HG02973 (cell line): ENCODE measurements around the gene OPN3.

ENCODE experiments used
- ATAC-seq: cut with Tn5 transposase; IDR thresholded peaks from one replicate; pipeline ENCODE4 v1.9.1; 2021; ENCODE audit warnings: moderate library complexity; ENCODE audit not compliant: unreplicated experiment

OPN3 gene

GRCh38 chr1:241624935-241625334, 15.2 kb downstream of the OPN3 start:
- ATAC-seq, result no peak

GRCh38 chr1:241622669-241623068, 17.5 kb downstream of the OPN3 start:
- no peak for ATAC-seq

DNA sequence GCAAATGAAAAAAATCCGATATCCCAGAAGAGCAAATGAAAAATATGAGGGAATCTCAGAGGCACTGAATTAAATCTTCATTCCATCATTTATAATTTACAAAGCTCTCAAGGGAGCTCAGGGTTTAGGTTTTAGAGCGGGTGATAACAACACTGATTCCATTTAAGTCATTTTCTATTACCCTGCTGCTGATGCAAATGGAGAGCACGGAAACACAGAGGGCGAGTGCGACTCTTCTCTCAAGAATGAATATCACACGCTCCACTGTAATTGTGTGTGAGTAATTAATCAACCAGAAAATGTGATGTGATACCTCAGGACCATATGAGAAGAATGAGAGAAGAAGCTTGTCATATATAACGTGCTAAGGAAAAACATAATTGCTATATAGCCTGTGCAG, 22.7 kb downstream of the OPN3 start:
- ATAC-seq, result no peak

GRCh38 chr1:241615043-241615974, 24.9 kb downstream of the OPN3 start:
- ATAC-seq, result no peak

- no peak for ATAC-seq
Measured at GRCh38 chr1:241614572-241614971, 25.6 kb downstream of the OPN3 start.

- no peak for ATAC-seq
Measured at GRCh38 chr1:241614144-241614543, 26.0 kb downstream of the OPN3 start.

DNA sequence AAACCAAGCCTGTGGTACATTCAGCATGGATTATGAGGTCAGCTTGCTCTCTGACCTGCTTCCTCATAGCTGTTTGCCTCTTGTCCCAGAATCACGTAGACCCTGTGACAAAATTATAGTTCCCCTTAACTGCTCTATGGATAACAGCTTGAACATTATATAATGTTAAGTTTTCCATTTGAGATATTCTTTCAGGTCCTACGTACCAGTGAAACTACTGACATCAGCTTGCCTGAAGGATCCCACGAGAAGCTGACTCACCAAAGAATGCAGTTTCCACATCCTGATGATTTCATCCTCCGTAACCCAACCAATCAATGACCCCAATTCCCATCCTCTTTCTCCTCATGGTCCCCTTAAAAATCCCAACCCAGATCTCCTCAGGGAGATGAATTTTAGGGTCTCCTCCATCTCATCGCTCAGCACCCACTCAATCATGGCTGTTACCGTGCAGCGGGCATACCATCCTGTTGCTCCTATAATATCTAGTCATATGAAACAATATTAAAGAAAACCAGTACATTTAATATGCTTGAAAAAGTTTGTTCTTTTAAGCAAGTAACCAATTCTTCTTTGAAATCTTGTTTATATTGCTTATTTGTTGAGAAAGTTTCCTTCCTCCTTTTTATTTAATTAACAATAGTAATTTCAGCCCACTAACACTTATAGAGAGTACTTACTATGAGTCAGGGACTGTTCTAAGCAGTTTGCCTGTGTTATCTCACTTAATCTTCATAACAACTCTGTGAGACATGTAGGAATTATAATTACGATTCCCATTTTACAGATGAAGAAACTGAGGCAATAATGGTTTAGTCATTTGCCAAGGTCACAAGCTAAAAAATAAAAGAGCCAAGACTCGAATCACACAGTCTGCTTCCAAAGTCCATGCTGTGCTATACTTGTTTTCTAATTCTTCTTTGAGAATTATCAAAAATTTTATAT, 27.4 kb downstream of the OPN3 start:
- ATAC-seq, result no peak

DNA sequence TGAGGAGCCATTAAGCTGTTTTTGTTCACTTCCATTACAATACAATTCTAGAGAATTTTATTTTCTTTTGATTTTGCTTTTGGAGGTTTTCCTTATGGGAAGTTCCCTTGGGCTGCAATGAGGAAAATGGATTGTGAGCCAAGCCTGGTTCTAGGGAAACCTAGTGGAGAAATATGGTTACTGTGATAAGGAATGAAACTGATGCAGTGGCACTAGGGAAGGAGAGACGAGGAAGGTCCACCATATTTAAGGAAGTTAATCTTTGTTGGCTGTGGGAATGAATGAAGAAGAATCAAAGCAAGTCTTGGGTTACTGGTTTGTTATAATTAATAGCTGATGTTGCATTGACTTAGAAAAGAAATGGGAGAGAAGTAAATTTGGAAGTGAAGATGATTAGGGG, 28.4 kb downstream of the OPN3 start:
- no peak for ATAC-seq

DNA sequence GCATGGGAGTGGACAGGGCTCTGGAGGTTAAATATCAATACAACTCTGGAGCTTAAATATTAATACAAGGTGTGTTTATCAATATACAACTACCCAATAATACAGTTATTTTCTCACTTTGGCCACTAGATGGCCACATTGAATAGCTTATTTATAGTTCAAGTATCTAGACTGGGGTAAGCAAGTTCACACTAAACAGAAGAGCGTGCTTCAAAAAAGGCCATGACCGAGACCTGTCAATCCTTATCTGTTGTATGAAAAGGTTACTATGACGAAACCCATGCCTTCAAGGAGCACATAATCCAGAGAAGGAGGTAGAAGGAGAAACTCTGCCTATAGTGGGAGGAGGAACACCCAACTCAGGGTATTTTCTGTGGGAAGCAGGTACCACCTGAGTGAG, 29.1 kb downstream of the OPN3 start:
- peak; percentile 89 for ATAC-seq

DNA sequence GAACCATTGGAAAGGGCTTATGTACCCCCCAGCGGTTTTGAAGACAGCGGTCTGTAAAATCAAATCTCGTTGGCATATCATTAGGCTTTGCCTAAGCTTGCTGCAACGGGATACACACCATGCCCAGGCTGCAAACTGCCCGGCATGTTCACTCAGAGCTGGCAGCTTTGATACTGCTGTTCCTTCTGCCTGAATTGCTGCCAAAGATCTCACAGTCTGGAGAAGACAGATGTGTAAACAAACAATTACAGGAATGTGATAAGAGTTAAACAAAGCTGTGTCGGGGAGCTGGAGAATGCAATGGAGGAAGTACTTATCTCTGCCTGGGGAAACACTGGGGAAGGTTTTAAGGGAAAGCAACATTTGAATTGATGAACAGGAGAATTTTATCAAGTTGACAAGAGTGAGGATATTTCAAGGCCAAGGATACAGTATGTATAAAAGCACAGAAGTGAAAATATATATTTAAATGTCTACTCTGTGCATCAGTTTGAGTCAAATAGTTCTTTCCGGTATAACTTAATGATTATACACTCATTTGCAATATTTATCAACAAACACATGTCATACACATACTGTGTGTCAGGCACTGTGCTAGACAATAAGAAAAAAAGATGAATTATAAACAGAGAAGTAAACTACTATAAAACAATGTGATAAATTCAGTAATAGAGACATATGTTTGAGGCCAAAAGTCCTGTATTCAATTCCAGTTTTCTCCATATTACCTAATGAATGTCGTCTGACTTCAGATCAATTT, 29.9 kb downstream of the OPN3 start:
- no peak for ATAC-seq

DNA sequence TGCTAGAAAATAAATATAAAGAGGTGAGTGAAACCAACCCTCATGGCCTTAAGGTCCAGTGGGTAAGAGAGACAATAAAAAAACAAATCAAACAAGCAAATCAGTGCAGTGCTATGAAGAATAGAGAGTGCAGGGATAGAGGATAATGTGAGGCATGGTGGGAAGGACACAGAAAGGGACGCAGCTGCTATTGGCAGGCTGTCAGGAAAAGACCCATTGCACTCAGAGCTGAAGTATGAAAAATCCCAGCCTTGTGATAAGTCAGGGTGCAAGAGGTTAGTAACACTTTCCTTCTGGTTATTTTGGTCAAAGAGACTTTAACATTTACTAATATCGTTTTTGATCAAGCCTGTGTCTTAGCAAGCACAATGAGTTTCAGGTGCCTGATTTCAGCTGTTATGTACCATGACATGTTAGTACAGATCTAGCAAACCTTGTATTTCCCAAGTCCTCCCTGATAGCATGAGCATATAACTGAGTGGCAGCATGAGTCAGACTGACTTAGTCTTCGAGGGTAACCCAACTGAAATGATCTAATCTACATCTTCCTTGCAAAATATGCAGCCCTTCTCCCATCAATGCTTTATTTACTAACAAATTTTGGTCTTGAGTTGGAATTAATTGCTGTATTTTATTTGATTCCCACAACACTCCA, 31.7 kb downstream of the OPN3 start:
- no peak for ATAC-seq

GRCh38 chr1:241607497-241607896, 32.7 kb downstream of the OPN3 start:
- no peak for ATAC-seq

- no peak for ATAC-seq
Measured at GRCh38 chr1:241606544-241606943, 33.6 kb downstream of the OPN3 start.

DNA sequence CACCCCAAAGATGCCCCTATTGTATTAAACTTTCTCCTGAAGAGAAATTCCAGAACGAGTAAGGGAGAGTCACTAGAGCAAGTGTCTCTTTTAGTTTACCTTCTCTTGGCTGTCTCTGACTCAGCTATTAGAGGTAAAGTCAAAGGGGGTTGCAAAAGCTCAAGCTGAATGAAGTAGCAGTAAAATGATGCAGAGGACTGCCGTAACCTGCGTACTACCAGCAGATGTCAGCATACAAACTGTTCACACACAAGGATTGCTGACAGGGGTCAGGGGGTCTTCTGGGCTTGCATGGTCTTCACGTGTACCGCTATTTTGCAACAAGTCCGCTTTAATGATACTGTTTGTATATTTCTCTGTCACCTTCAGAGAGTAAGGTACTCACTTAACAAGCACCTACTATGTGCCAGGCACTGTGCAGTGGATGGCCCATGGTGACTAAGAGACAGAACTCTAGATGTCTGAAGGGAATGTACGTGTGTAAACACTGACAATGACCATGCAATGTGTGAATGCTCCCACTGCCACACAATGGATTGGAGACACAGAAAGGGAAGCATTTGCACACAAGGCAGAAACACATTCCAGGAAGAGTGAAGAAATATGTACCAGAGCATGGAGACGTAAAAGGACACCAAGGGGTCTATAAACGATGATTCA, 34.9 kb downstream of the OPN3 start:
- no peak for ATAC-seq

DNA sequence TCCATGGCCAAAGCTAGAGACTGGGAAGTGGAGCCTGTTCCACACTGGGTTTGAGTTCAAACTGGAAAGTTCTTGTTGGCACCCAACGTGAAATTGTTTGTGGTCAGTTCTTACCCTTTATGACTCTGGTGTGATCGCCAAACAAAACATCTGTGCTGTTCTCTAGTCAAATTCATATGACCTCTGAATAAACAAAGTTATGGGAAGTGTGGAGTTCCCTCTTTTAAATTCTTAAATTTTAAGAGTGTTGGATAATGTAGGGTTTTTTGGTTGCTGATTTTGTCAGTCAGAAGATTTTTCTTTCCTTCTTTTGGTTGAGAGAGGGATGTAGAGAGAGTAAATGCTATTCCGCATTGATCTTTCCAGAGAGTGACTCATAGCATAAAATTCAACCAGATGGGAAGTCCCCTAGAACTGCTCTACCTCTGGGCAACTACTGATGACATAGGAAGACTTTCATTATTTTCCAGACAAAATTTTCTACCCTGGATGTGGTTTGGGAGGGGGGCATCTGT, 36.4 kb downstream of the OPN3 start:
- no peak for ATAC-seq

GRCh38 chr1:241600496-241600901, 39.7 kb downstream of the OPN3 start:
- ATAC-seq, result peak; percentile 87

DNA sequence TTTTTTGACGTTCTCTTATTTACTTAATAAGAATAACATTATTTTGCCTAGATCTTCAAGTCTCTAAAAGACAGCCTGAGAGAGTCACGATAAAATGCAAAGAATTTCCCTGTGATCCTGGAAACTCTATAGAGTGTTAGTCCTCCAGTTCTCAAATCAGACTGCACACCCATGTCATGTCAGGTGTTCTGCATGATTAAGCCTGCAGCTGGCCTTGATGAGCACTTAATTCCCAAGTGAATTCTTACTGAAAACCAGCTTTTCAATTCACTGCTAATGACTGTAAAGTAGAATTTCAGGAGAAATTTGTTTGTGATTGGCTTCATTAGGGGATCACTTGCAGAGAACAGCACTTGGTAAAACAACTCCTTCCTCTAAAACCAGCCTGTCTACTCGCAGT, 41.9 kb downstream of the OPN3 start:
- ATAC-seq, result peak; percentile 32

DNA sequence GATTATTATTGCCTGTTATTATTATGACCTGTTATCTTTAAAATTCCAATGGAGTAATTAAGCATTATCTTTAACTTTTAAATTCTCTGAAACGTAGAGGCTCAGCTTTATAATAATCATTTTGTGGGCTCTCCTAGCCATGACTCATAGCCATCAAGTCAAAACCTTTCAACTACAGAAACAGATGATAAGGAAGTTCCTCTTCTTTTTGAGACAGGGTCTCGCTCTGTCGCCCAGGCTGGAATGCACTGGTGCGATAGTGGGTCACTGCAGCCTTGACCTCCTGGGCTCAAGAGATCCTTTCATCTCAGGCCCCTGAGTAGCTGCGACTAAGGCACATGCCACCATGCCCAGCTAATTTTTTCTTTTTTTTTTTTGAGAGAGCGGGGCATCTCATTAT, 43.5 kb downstream of the OPN3 start:
- ATAC-seq, result no peak

GRCh38 chr1:241593186-241593585, 47.0 kb downstream of the OPN3 start:
- no peak for ATAC-seq
